B cell (primary cell): ENCODE measurements around the gene ERCC8. TPM values are rescaled to one million over a fixed set of nuclear protein-coding genes. Genes with fewer than 3 reads are reported as not detected.

Source experiments
- ATAC-seq: fragments of 200-7000 bp; cut with Tn5 transposase; one replicate; pipeline ENCODE4 v1.10.0; 2021; ENCODE audit warnings: low read depth, mild to moderate bottlenecking, moderate number of reproducible peaks, moderate library complexity
- CTCF ChIA-PET: fragments of 350-600 bp; sonication (Branson Sonifier 250); formaldehyde crosslinking; loops from one replicate; lab custom pipeline; 2021; ENCODE audit warnings: antibody characterized with exemption, inconsistent platforms; lab: Charles Lee
- POLR2A ChIA-PET: fragments of 350-600 bp; sonication (Branson Sonifier 250); formaldehyde crosslinking; loops from one replicate; lab custom pipeline; 2021; ENCODE audit warnings: antibody characterized with exemption; lab: Charles Lee
- DNase-seq: peaks from one replicate; pipeline ENCODE4 v3.0.0; 2013
- H2AFZ ChIP-seq: 2 replicates; pipeline ENCODE4 v1.6.1; 2012; ENCODE audit warnings: mild to moderate bottlenecking, low read depth, low read length; ENCODE audit not compliant: insufficient read depth, poor library complexity, severe bottlenecking
- H3K27ac ChIP-seq, 2 donors: 1 replicate in 1 of 2; 2 replicates in 1 of 2; pipeline ENCODE4 v1.5.1; 2012 to 2013; ENCODE audit warnings: low read length in 2 of 2, mild to moderate bottlenecking in 2 of 2, moderate library complexity in 1 of 2
- H3K27me3 ChIP-seq, 4 experiments: fragments of 200-600 bp in 1 of 4; sonication (generic) in 1 of 4; replicated peaks in 1 of 4; 1 replicate in 2 of 4; 2 replicates in 2 of 4; pipeline versions ENCODE4 v1.6.1 to v1.7.0; 2013 to 2016; ENCODE audit warnings: low read length in 3 of 4, mild to moderate bottlenecking in 2 of 4, mixed read lengths in 1 of 4, moderate library complexity in 1 of 4; ENCODE audit not compliant: insufficient read depth in 4 of 4, control insufficient read depth in 3 of 4; ENCODE audit errors: control extremely low read depth in 1 of 4
- H3K36me3 ChIP-seq, 2 experiments: replicated peaks in 1 of 2; 1 replicate in 1 of 2; 2 replicates in 1 of 2; pipeline versions ENCODE4 v1.6.1 to v1.7.1; 2013; ENCODE audit warnings: low read length in 1 of 2; ENCODE audit not compliant: insufficient read depth in 2 of 2, control insufficient read depth in 1 of 2; ENCODE audit errors: control extremely low read depth in 1 of 2, extremely low read depth in 1 of 2
- H3K4me1 ChIP-seq, 2 donors: fragments of 200-600 bp in 1 of 2; sonication (generic) in 1 of 2; 1 replicate in 1 of 2; 2 replicates in 1 of 2; pipeline versions ENCODE4 v1.5.1 to v1.6.1; 2013 to 2017; ENCODE audit warnings: low read length in 2 of 2; ENCODE audit not compliant: control insufficient read depth in 2 of 2, insufficient read depth in 2 of 2
- H3K4me2 ChIP-seq: replicated peaks from 2 replicates; pipeline ENCODE3; 2012; ENCODE audit warnings: mild to moderate bottlenecking, low read depth, low read length; ENCODE audit not compliant: poor library complexity, severe bottlenecking
- H3K4me3 ChIP-seq, 5 experiments: fragments of 200-600 bp in 1 of 5; sonication (generic) in 1 of 5; 1 replicate in 3 of 5; 2 replicates in 2 of 5; pipeline versions ENCODE4 v1.5.1 to v1.7.0; 2011 to 2016; ENCODE audit warnings: low read length in 4 of 5, mild to moderate bottlenecking in 4 of 5, low read depth in 2 of 5, control low read depth in 1 of 5, moderate library complexity in 1 of 5; ENCODE audit not compliant: insufficient read depth in 1 of 5; ENCODE audit errors: control extremely low read depth in 1 of 5, extremely low read depth in 1 of 5
- H3K79me2 ChIP-seq: fragments of 200-600 bp; sonication (generic); one replicate; pipeline ENCODE4 v1.6.0; 2016; ENCODE audit warnings: low read length; ENCODE audit not compliant: control insufficient read depth, insufficient read depth
- H3K9ac ChIP-seq: fragments of 200-600 bp; sonication (generic); 2 replicates; pipeline ENCODE4 v1.6.1; 2017; ENCODE audit warnings: mild to moderate bottlenecking, low read length, moderate library complexity
- H3K9me3 ChIP-seq, 3 donors: one replicate each; pipeline versions ENCODE4 v1.6.1 to v1.7.1; 2013; ENCODE audit warnings: low read length in 2 of 3; ENCODE audit not compliant: control insufficient read depth in 2 of 3, insufficient read depth in 1 of 3; ENCODE audit errors: control extremely low read depth in 1 of 3
- H4K20me1 ChIP-seq: 2 replicates; pipeline ENCODE4 v1.6.0; 2012; ENCODE audit warnings: mild to moderate bottlenecking, low read length; ENCODE audit not compliant: insufficient read depth, control insufficient read depth, poor library complexity, severe bottlenecking
- H3K27ac Mint-ChIP-seq: one replicate; pipeline ENCODE4 v1.8.0; 2021; ENCODE audit warnings: mixed read lengths
- H3K27me3 Mint-ChIP-seq: one replicate; pipeline ENCODE4 v1.8.0; 2021; ENCODE audit warnings: mixed read lengths
- H3K4me1 Mint-ChIP-seq: one replicate; pipeline ENCODE4 v1.8.0; 2021; ENCODE audit warnings: mixed read lengths
- H3K4me3 Mint-ChIP-seq: one replicate; pipeline ENCODE4 v1.8.0; 2021; ENCODE audit warnings: mixed read lengths
- H3K9me3 Mint-ChIP-seq: one replicate; pipeline ENCODE4 v1.8.0; 2022; ENCODE audit warnings: mixed read lengths; ENCODE audit not compliant: insufficient read depth
- CTCF ChIP-seq: fragments of 200-600 bp; IDR thresholded peaks from one replicate; pipeline ENCODE4 v1.8.0; 2022; ENCODE audit warnings: antibody characterized with exemption, mild to moderate bottlenecking
- EZH2 ChIP-seq: IDR thresholded peaks from 2 replicates; pipeline ENCODE4 v1.6.1; 2012; ENCODE audit warnings: borderline replicate concordance, low read depth, mild to moderate bottlenecking, moderate library complexity, low read length; ENCODE audit not compliant: insufficient read depth, poor library complexity, severe bottlenecking
- WGBS: methylation state at CpG from one replicate; pipeline ENCODE4 v1.1.5; 2013; ENCODE audit warnings: missing lambda C conversion rate; ENCODE audit not compliant: insufficient coverage; 5-methylcytosine and 5-hydroxymethylcytosine counted together
- intact Hi-C: fragments of 100-400 bp; cut with micrococcal nuclease; formaldehyde crosslinking; loops from one replicate; pipeline ENCODE4 v1.10.0; 2022
- polyA plus RNA-seq: library from polyadenylated mRNA; depleted of rRNA; stranded (reverse); fragments of >200 nt; gene quantifications from 2 replicates; pipeline ENCODE4 v1.2.3, GENCODE V29; 2012
- total RNA-seq, 2 donors: library from RNA; stranded (reverse); fragments of 120-200 nt in 1 of 2; gene quantifications; 1 replicate in 1 of 2; 2 replicates in 1 of 2; pipeline versions ENCODE4 v1.2.3 to v1.2.4, GENCODE V29; 2013 to 2022

The ERCC8 gene
- total and polyA plus RNA-seq, 2 donors (not counting 1 experiment from before 2014, with no cell fraction given) = 6.8 to 9.2 TPM

- peaks cover 5% of the 10 kb centered on the region for H3K4me1 Mint-ChIP-seq
- H3K27me3 Mint-ChIP-seq = no peaks in the 10 kb centered on the region
- POLR2A ChIA-PET = no interaction called here
Measured at GRCh38 chr5:60959156-60959555, 14.3 kb upstream of the ERCC8 start.

GRCh38 chr5:60958712-60959111 lies 13.8 kb upstream of the ERCC8 start:
- no peak overlapping the region for H3K9ac ChIP-seq
- no peaks in the 10 kb centered on the region for H3K36me3 ChIP-seq
- H3K27me3 ChIP-seq = no peaks in the 10 kb centered on the region
- TF ChIP-seq CTCF (no peak), EZH2 (no peak)
- no peaks in the 10 kb centered on the region for H3K9me3 ChIP-seq
- no peak for DNase-seq
- no peaks in the 10 kb centered on the region for H4K20me1 ChIP-seq
- Mint-ChIP-seq H3K27ac (no peak overlapping the region), H3K4me3 (no peak overlapping the region), H3K27me3 (no peaks in the 10 kb centered on the region), H3K4me1 (peaks cover 5% of the 10 kb centered on the region), H3K9me3 (peaks cover 2% of the 10 kb centered on the region)
- H2AFZ ChIP-seq = no peak overlapping the region
- ChIA-PET CTCF (interaction anchor here (0.6 to 7.0 kb wide), 4 partner anchors 281 to 783 kb away, joined by 3 to 65 read pairs (median 4); no protein-coding TSS in a partner anchor), POLR2A (no interaction called here)
- ATAC-seq = no peak
- intact Hi-C loops = loop anchor here (2.0 kb wide), 1 partner anchor 14 kb away; the partner anchor contains the start of genes ERCC8 and NDUFAF2
- H3K27ac ChIP-seq = no peak overlapping the region
- no peak overlapping the region for H3K4me3 ChIP-seq
- no peaks in the 10 kb centered on the region for H3K4me1 ChIP-seq
- peaks cover 46% of the 10 kb centered on the region for H3K79me2 ChIP-seq
- no CpG with 5 or more reads among the region's 2 CpGs for WGBS
- no peak overlapping the region for H3K4me2 ChIP-seq

More at GRCh38 chr5:60959156-60959555, 14.3 kb upstream of the ERCC8 start:
- Mint-ChIP-seq H3K9me3 (peaks cover 2% of the 10 kb centered on the region), H3K4me3 (no peak overlapping the region), H3K27ac (no peak overlapping the region)
- intact Hi-C loops = loop anchor here (2.0 kb wide), 1 partner anchor 14 kb away; the partner anchor contains the start of genes ERCC8 and NDUFAF2
- H3K4me3 ChIP-seq = no peak overlapping the region
- no peak for TF ChIP-seq EZH2
- peak; percentile 50 for TF ChIP-seq CTCF
- H3K4me1 ChIP-seq = no peaks in the 10 kb centered on the region
- H3K4me2 ChIP-seq = no peak overlapping the region
- H3K36me3 ChIP-seq = no peaks in the 10 kb centered on the region
- H3K9me3 ChIP-seq = no peaks in the 10 kb centered on the region
- H2AFZ ChIP-seq = no peak overlapping the region
- DNase-seq (peak; percentile 20), ATAC-seq (no peak)
- H4K20me1 ChIP-seq = no peaks in the 10 kb centered on the region
- CTCF ChIA-PET = interaction anchor here (0.6 to 7.0 kb wide), 5 partner anchors 282 to 783 kb away, joined by 3 to 65 read pairs (median 4); no protein-coding TSS in a partner anchor
- H3K27ac ChIP-seq = no peak overlapping the region
- no peaks in the 10 kb centered on the region for H3K27me3 ChIP-seq
- peaks cover 41% of the 10 kb centered on the region for H3K79me2 ChIP-seq
- H3K9ac ChIP-seq = no peak overlapping the region
